CD4-positive, alpha-beta T cell treated with Interleukin-10 for 1 hour (primary cell): ENCODE results near the gene DDX10.
A peak's percentile ranks its signal among the peaks of the same experiment; 100 is the strongest.

Experiments used
- DNase-seq: peaks from one replicate; pipeline ENCODE4 v3.0.0-alpha.2; 2020

DDX10 gene

GRCh38 chr11:108914981-108915380 lies 250.1 kb downstream of the DDX10 start:
- DNase-seq = no peak

GRCh38 chr11:108915666-108916065 lies 250.8 kb downstream of the DDX10 start:
- no peak for DNase-seq

GRCh38 chr11:108916290-108916689 lies 251.4 kb downstream of the DDX10 start:
- DNase-seq = no peak

GRCh38 chr11:108916935-108917334 lies 252.1 kb downstream of the DDX10 start:
- no peak for DNase-seq

GRCh38 chr11:108921211-108921610 lies 256.3 kb downstream of the DDX10 start:
- DNase-seq = no peak

- no peak for DNase-seq
These were observed 257.4 kb downstream of the DDX10 start for GRCh38 chr11:108922241-108922640.

GRCh38 chr11:108923413-108923812 lies 258.5 kb downstream of the DDX10 start:
- no peak for DNase-seq

- DNase-seq = no peak
These were observed 261.4 kb downstream of the DDX10 start for GRCh38 chr11:108926171-108926840.

- no peak for DNase-seq
These were observed 262.1 kb downstream of the DDX10 start for GRCh38 chr11:108926841-108927577.

GRCh38 chr11:108927791-108928545 lies 263.1 kb downstream of the DDX10 start:
- no peak for DNase-seq

GRCh38 chr11:108929241-108929640 lies 264.4 kb downstream of the DDX10 start:
- no peak for DNase-seq

- no peak for DNase-seq
These were observed 266.3 kb downstream of the DDX10 start for GRCh38 chr11:108931168-108931567.

GRCh38 chr11:108933630-108934029 lies 268.8 kb downstream of the DDX10 start:
- no peak for DNase-seq

- no peak for DNase-seq
These were observed 269.4 kb downstream of the DDX10 start for GRCh38 chr11:108934289-108934688.

GRCh38 chr11:108934696-108935095 lies 269.8 kb downstream of the DDX10 start:
- no peak for DNase-seq

GRCh38 chr11:108937746-108938145 lies 272.9 kb downstream of the DDX10 start:
- DNase-seq = no peak

GRCh38 chr11:108938604-108939003 lies 273.7 kb downstream of the DDX10 start:
- DNase-seq = no peak

GRCh38 chr11:108939135-108939534 lies 274.3 kb downstream of the DDX10 start:
- DNase-seq = no peak

GRCh38 chr11:108943853-108944252 lies 279.0 kb downstream of the DDX10 start:
- no peak for DNase-seq

- DNase-seq = no peak
These were observed 279.8 kb downstream of the DDX10 start for GRCh38 chr11:108944471-108945178.

GRCh38 chr11:108945341-108945740 lies 280.5 kb downstream of the DDX10 start:
- DNase-seq = no peak

- peak; percentile 3 for DNase-seq
These were observed 283.0 kb downstream of the DDX10 start for GRCh38 chr11:108947654-108948570.
